Measurements from ENCODE around the gene EP400. TPM values are rescaled to one million over a fixed set of nuclear protein-coding genes. Genes with fewer than 3 reads are reported as not detected.

The EP400 gene
- total and polyA plus RNA-seq, 2 of the 4 experiments (the other 2 are of a cell fraction), result 4.3 to 11.4 TPM

DNA sequence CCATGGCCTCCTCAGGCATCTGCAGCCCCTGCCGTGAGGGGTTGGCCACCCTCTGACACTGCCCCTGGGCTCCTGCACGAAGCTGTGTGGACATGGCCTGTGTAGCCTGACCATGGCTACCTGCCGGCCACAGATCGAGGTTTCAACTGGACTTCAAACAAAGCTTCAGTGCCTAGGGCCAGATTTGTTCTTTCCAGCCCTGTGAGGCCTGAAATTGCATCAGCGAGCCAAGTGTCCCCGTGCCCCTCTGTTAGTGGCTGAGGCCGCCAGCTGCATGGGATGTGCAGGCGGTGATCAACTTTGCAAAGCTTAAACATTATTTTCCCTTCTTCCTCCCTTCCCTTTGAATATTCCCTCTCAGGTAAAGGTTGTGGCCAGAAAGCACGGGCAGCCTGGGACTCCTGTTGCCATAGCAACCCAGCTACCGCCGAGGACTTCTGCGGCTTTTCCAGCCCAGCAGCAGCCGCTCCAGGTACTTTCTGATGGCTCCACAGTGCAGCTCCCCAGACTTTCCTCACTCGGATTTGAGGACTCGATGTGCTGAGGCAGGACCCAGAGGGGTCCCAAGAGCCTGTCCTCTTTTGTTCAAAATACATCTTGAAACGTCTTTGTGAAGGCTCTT, 158.6 kb downstream of the EP400 start:
- H2BK120ac ChIP-seq (ENCODE audit: low read depth, low read length), result no peak overlapping the region
- no peak for TF ChIP-seq MXI1 (IDR thresholded peaks at IDR 0.05; ENCODE audit: borderline replicate concordance, low read depth, low read length)
- no peak overlapping the region for H2AFZ ChIP-seq (replicated peaks; ENCODE audit: low read length, poor library complexity)
- no peak overlapping the region for H3K56ac ChIP-seq (ENCODE audit: extremely low read depth, insufficient read depth, low read length)
- 0 out of 2 replicates have a peak, but pooled peaks cover 3% of the 10 kb centered on the region for H3K9me1 ChIP-seq (ENCODE audit: insufficient read depth, low read length)
- H3K27me3 ChIP-seq (ENCODE audit: control insufficient read depth, insufficient read depth, low read length), result no peaks in the 10 kb centered on the region
- H3K18ac ChIP-seq (ENCODE audit: low read depth, low read length), result no peak overlapping the region
- H2BK20ac ChIP-seq (ENCODE audit: low read depth, low read length), result no peak overlapping the region
- intact Hi-C loops (cut with micrococcal nuclease), result no loop called here
- dilution Hi-C loops (cut with HindIII; ENCODE audit: low sequenced_read_pairs, unreplicated experiment), result no loop called here
- ATAC-seq (ENCODE audit: low read depth) (no peak), DNase-seq (no peak)
- in situ Hi-C loops (cut with MboI; ENCODE audit: low sequenced_read_pairs), result no loop called here
- no peak overlapping the region for H4K8ac ChIP-seq (ENCODE audit: low read depth in 2 of 2, low read length in 2 of 2)
- peak overlapping the region; percentile 28 for H2AK9ac ChIP-seq (replicated peaks; ENCODE audit: low read depth, low read length, poor library complexity)
- no peak overlapping the region for H2BK5ac ChIP-seq (ENCODE audit: low read depth, low read length, poor library complexity, severe bottlenecking)
- WGBS, 2 experiments (ENCODE audit: extremely low coverage in 2 of 2, insufficient read length in 1 of 2), result 75% methylated on average over 5 of the region's 16 CpGs; no CpG with 5 or more reads in 1 of the 2 experiments
- no peak overlapping the region for H4K5ac ChIP-seq (ENCODE audit: low read depth, low read length)
- POLR2A ChIA-PET (ENCODE audit: unreplicated experiment), result no interaction called here
- H3K9ac ChIP-seq (ENCODE audit: low read depth, low read length), result no peak overlapping the region
- no peak overlapping the region for H3K4ac ChIP-seq (ENCODE audit: low read depth, low read length)
- no peaks in the 10 kb centered on the region for H3K9me3 ChIP-seq (ENCODE audit: control insufficient read depth, insufficient read depth, low read length)
- no peak overlapping the region; the same call in 1 of the 2 replicates for H2AK5ac ChIP-seq (ENCODE audit: low read depth, low read length)
- peaks cover 2% of the 10 kb centered on the region; the same call in 1 of the 2 replicates for H3K4me1 ChIP-seq (ENCODE audit: control insufficient read depth, insufficient read depth, low read length)
- no peak overlapping the region for H3K23ac ChIP-seq (ENCODE audit: low read depth, low read length)
- peaks cover 19% of the 10 kb centered on the region for H3K36me3 ChIP-seq (ENCODE audit: control insufficient read depth, insufficient read depth, low read length)
- no peak overlapping the region for H3K27ac ChIP-seq (ENCODE audit: insufficient read depth, low read length)
- no peak overlapping the region for H3K4me2 ChIP-seq (ENCODE audit: low read depth, low read length)
- no peak overlapping the region for H2BK15ac ChIP-seq (ENCODE audit: low read depth, low read length)
- H4K91ac ChIP-seq (ENCODE audit: insufficient read depth, low read depth, low read length), result no peak overlapping the region
- CTCF ChIA-PET, result no interaction called here
- H3K4me3 ChIP-seq (ENCODE audit: insufficient read depth, low read depth, low read length), result no peak overlapping the region
- H3K14ac ChIP-seq (replicated peaks; ENCODE audit: low read depth, low read length), result no peak overlapping the region
- BruUV-seq (replicated peaks), result no TSS peak
- H4K20me1 ChIP-seq (ENCODE audit: insufficient read depth, low read length), result no peaks in the 10 kb centered on the region; the same call in 1 of the 2 replicates
- H3K79me1 ChIP-seq (ENCODE audit: low read depth in 1 of 2, low read length in 2 of 2), result peaks cover 4 to 5% of the 10 kb centered on the region in 2 experiments; a peak in 3 of 4 replicates
